ENCODE data around the gene CNTNAP2.

CNTNAP2 gene

GRCh38 chr7:148337246-148337965 is 2220.8 kb downstream of the CNTNAP2 start:
- no peak for DNase-seq

- no peak for DNase-seq
Observed at GRCh38 chr7:148337995-148338747, 2221.6 kb downstream of the CNTNAP2 start.

- no peak for DNase-seq
Observed at GRCh38 chr7:148340438-148341280, 2224.1 kb downstream of the CNTNAP2 start.

- no peak for DNase-seq
Observed at GRCh38 chr7:148344406-148344805, 2227.8 kb downstream of the CNTNAP2 start.

DNA sequence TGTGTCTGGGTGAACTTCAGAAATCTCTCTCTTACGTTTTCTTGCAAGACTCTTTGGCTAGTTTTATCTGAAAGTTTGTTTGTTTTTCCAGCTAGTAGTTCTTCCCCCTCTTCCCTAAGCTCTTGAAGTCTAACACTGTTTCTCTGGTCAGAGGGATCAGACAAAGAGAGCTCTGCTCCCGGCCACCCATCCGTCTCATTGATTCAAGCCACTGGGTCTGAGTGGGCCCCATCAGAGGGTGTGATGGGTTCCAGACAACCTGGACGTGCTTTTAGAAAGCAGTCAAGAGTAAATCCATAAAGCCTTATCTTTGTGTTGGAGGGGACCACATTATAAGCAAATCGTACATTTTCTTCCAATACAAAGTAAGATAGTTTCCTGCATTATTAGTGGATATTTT is 2231.4 kb downstream of the CNTNAP2 start:
- no peak for DNase-seq

DNA sequence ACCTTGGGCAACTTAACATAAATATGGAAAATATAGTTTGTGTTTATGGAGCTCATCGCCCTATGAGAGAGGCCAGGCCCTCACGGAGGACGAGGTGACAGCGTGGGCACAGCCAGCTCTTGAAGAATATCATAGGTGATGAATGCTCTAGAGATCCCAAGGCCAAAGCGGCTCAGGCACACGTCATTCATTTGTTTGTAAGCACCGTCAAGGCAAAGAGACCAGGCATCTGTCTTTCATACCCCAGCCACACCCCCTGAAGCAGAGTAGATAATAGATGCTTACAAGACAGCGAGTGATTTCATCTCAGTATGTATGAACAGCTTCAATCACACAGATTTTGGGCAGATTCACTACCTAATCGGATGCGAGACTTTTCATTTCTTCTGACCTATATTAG is 2231.9 kb downstream of the CNTNAP2 start:
- no peak for DNase-seq

GRCh38 chr7:148356303-148356702 is 2239.7 kb downstream of the CNTNAP2 start:
- no peak for DNase-seq

DNA sequence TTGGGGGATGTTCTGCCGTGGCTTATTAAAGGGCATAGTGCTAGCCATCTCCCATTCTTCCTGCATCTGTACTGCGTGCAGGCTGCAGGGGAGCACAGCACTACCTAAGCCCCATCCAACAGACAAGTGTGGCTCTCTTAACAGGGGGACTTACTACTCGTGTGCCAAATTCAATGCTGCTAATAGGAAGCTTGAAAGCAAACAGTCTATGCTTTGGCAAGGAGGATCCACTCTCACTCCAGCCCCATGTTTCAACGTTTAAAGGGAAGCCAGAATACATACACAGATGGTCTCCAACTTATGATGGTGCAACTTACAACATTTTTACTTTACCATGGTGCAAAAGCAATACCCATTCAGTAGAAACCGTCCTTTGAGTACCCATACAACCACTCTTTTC is 2245.9 kb downstream of the CNTNAP2 start:
- DNase-seq = no peak

DNA sequence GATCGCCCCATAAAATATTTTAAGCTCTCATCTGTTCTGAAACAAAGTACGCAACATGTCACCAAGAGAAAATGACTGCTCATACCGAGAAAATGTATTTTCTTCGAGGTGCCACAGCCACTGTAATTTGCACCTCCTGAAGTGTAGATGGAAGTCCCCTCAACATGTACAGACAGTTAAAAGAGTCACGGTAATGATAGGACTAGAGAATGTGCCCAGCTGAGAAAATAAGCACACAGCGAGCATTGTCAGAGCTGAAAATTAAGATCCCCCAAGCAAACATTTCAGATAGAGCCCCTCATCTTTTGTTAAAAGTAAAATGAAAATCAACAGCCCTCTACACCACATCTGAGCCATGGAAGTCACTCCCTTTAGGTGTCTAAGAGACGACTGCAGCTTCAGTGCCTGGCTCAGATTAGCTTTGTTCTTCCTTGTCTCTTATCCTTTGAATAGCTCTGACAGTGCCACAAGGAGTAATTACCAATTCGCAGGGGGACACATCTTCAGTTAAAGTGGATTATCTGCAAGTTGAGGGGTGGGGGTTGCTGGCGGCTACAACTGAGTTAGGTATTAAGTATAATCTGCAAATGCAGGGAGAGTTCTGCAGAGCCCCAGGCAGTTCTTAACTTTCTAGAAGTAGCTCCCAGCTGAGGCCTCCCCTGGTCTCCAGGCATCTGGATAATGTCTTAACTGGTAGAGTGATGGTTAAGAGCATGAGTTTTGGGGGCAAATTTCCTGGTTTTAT is 2251.3 kb downstream of the CNTNAP2 start:
- DNase-seq = no peak

DNA sequence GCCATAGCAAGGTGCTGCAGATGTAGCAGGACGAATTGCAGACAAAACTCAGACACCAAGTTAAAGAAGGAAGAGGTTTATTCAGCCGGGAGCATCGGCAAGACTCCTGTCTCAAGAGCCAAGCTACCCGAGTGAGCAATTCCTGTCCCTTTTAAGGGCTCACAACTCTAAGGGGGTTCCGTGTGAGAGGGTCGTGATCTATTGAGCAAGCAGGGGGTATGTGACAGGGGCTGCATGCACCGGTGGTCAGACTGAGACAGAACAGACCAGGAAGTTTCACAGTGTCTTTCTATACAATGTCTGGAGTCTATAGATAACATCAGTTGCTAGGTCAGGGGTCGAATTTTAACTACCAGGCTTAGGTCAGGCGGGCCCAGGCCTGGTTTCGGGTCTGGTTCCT is 2252.0 kb downstream of the CNTNAP2 start:
- no peak for DNase-seq

DNA sequence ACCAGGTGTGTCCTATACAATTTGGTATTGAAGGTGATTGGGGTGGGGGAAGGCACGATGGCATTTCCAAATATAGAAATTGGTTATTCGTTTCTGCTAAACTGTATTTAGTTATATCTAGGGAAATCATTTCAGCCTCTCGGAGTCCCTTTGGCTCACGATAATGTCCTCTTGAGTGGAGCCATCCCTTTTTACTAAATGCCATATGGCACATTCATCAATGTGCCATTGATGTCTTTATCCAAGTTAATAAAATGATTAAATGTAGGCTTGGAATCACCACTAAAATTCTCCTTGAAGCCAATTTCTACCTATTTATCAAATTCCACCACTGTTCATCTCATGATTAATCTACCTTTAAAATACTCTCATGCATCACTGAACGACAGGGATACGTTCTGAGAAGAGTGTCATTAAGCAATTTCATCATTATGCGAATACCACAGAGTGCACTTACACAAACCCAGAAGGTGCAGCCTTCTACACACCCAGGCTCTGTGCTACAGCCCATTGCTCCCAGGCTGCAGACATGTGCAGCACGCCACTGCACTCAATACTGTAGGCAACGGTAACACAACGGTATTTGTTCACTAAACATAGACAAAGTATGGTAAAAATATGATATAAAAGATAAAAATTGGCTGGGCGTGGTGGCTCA is 2254.8 kb downstream of the CNTNAP2 start:
- no peak for DNase-seq

DNA sequence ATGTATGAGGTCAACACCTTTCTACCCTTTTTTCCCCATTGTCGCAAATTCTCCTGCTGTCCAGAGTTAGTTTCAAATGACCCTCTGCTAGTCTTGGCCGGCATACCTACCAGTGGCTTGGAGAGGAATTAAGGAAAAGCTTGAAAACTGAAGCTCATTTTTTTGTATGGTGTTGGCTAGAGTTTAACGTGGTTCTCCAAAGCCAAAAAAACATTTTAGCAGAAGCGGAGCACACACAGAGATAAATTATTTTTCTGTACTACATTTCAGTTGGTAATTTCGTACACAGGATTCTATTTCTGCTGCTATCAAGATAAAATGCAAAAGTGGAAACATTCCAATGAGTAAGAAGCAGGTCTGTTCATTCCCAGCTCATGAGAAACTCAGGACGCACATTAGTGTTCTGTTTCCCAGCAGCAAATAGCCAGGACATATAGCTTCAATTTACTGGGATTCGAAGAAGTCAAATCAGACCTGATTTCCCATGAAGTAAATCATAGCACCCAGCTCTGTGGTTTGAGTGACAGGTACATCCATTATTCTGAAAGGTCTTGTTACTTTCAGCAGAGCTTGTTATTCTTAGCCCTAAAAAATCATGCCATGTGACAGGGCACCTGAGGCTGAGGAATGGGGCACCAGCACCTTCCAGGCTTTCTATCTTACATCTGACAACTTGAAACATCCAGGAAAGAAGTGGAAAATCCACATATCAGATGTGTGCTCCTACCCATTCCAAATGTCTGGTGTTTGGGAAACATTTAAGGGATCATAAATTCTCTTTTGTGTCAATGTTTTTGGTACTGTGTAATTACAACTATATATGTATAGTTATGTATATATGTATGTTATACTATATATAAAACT is 2258.0 kb downstream of the CNTNAP2 start:
- no peak for DNase-seq

DNA sequence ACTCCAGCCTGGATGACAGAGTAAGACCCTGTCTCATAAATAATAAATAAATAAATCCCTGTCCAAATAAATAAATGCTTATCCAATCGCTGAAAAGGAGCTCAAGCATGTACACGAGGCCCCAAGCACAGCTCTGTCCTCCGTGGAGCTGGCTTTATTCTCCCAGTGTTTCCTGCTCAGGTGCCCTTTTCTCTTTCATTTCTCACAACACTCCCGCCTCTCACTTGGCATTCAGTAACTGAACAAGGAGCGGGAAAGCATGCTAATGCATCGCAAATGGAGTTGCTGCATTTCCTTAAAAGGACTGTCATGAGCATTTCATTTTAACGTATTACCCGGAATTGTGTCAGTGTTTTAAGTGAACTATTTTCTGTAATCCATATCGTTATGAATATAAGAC is 2263.1 kb downstream of the CNTNAP2 start:
- DNase-seq = no peak

GRCh38 chr7:148380596-148381419 is 2264.2 kb downstream of the CNTNAP2 start:
- no peak for DNase-seq

DNA sequence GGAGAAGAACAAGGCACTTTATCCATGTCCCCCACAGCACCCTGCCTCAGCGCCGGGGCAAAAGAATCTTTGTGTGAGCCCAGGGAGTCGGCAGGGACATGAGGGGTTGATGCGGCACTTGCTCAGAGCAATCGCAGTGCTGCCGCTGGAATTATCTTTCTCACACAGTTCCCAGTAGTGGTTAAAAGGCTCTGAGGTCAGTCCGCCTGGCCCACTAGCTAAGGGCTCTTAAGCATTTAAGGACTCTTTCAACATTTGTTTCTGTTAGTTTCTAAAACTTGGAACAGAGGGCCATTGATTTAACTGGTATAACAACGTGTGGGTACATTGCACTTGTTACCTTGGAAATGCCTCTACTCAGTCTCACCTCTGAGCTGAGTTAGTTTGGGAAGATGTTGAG is 2266.0 kb downstream of the CNTNAP2 start:
- DNase-seq = no peak

GRCh38 chr7:148383651-148384050 is 2267.1 kb downstream of the CNTNAP2 start:
- no peak for DNase-seq

GRCh38 chr7:148385009-148385682 is 2268.5 kb downstream of the CNTNAP2 start:
- no peak for DNase-seq

DNA sequence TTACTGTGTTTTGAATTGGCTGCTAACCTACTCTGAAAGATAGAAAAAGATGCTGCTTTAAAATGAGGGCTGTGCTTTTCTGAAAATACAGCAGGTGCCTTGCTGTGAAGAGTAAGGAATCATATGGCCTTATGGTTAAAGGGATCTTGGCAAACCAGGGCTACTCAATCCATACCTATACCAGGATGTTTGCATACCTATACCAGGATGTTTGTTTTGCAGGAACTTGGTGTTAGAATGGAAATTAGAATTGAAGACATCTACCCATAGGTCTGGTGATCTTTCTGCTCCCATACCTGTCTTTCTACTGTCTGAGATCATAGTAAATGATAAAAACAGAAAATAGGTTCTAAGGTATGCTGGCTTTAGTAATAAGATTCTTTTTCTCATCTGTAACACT is 2273.8 kb downstream of the CNTNAP2 start:
- no peak for DNase-seq

- DNase-seq = no peak
Observed at GRCh38 chr7:148391591-148391990, 2275.0 kb downstream of the CNTNAP2 start.

GRCh38 chr7:148394582-148394981 is 2278.0 kb downstream of the CNTNAP2 start:
- DNase-seq = no peak

Data from NCI-H2171 (cell line).